Measurements from ENCODE around the gene STXBP4. TPM values are rescaled to one million over a fixed set of nuclear protein-coding genes. Genes with fewer than 3 reads are reported as not detected.

Gene STXBP4
- total RNA-seq, 1 experiment from 2014 or later: 12.0 TPM

GRCh38 chr17:54941285-54941684 is 27.3 kb upstream of the STXBP4 start (continued):
- TF ChIP-seq, protein P1, sequence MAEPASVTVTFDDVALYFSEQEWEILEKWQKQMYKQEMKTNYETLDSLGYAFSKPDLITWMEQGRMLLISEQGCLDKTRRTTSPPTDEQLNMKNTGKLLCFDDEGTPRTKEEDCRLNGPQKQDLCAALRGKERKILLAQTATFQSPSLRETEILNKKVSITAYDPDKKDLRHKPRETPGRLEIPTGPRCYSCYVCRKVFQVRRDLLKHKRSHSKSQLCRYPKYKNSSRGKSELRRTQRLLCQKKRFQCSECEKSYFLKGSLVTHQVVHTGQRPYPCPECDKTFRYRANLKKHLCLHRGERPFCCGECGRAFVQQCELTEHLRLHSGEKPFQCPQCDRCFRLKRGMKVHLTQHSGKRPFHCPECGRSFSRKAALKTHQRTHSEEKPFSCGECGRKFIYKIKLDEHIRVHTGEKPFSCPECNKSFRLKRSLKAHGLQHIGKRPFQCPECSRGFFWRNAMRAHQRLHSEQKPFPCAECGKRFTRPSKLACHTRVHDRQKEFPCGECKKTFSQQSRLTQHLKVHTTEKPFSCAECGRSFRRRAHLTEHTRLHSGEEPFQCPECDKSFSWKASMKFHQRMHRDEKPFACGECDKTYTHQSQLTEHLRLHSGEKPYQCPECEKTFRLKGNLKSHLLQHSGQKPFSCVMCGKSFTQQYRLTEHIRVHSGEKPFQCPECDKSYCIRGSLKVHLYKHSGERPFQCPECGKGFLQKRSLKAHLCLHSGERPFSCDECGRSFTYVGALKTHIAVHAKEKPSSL (CRISPR knock-in tag; conservative IDR thresholded peaks at IDR 0.05): no peak
- TF ChIP-seq ESRRA (CRISPR knock-in tag; IDR thresholded peaks at IDR 0.05; ENCODE audit: borderline replicate concordance) (no peak), ZNF671 (CRISPR knock-in tag; IDR thresholded peaks at IDR 0.05) (no peak), ZNF121 (CRISPR knock-in tag; IDR thresholded peaks at IDR 0.05) (no peak), ZNF263 (CRISPR knock-in tag; IDR thresholded peaks at IDR 0.05; ENCODE audit: low read depth) (no peak), SOX15 (CRISPR knock-in tag; IDR thresholded peaks at IDR 0.05) (no peak), ZNF423 (CRISPR knock-in tag; IDR thresholded peaks at IDR 0.05) (no peak), NFYB (CRISPR knock-in tag; conservative IDR thresholded peaks at IDR 0.05; ENCODE audit: low read depth) (no peak), ZNF219 (CRISPR knock-in tag; IDR thresholded peaks at IDR 0.05; ENCODE audit: borderline replicate concordance) (no peak), E2F4 (CRISPR knock-in tag; IDR thresholded peaks at IDR 0.05; ENCODE audit: borderline replicate concordance, low read depth) (no peak), NR3C1 (CRISPR knock-in tag; conservative IDR thresholded peaks at IDR 0.05; ENCODE audit: low read depth) (no peak), SMAD4 (CRISPR knock-in tag; IDR thresholded peaks at IDR 0.05) (no peak)
- TF ChIP-seq, protein P2, sequence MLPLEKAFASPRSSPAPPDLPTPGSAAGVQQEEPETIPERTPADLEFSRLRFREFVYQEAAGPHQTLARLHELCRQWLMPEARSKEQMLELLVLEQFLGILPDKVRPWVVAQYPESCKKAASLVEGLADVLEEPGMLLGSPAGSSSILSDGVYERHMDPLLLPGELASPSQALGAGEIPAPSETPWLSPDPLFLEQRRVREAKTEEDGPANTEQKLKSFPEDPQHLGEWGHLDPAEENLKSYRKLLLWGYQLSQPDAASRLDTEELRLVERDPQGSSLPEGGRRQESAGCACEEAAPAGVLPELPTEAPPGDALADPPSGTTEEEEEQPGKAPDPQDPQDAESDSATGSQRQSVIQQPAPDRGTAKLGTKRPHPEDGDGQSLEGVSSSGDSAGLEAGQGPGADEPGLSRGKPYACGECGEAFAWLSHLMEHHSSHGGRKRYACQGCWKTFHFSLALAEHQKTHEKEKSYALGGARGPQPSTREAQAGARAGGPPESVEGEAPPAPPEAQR (CRISPR knock-in tag; IDR thresholded peaks at IDR 0.05): no peak

GRCh38 chr17:54944796-54945195 is 23.8 kb upstream of the STXBP4 start:
- no peak overlapping the region for H3K27ac Mint-ChIP-seq
- no peak overlapping the region for H3K4me3 Mint-ChIP-seq
- ATAC-seq: no peak
- H3K9me3 Mint-ChIP-seq: no peaks in the 10 kb centered on the region
- H3K4me1 Mint-ChIP-seq: no peaks in the 10 kb centered on the region
- CTCF ChIA-PET: no interaction called here
- DNase-seq (ENCODE audit: low spot score): no peak
- H3K36me3 Mint-ChIP-seq: peaks cover 48% of the 10 kb centered on the region
- POLR2A ChIA-PET: no interaction called here
- no peaks in the 10 kb centered on the region for H3K27me3 Mint-ChIP-seq (ENCODE audit: low read depth)
- TF ChIP-seq, protein P3, sequence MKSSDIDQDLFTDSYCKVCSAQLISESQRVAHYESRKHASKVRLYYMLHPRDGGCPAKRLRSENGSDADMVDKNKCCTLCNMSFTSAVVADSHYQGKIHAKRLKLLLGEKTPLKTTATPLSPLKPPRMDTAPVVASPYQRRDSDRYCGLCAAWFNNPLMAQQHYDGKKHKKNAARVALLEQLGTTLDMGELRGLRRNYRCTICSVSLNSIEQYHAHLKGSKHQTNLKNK (CRISPR knock-in tag; IDR thresholded peaks at IDR 0.05): no peak
- TF ChIP-seq NFE2L1 (CRISPR knock-in tag; IDR thresholded peaks at IDR 0.05): no peak
- TF ChIP-seq IRF2 (CRISPR knock-in tag; IDR thresholded peaks at IDR 0.05; ENCODE audit: borderline replicate concordance, low read depth): no peak
- no peak for TF ChIP-seq SOX15 (CRISPR knock-in tag; IDR thresholded peaks at IDR 0.05)
- TF ChIP-seq, protein P4, sequence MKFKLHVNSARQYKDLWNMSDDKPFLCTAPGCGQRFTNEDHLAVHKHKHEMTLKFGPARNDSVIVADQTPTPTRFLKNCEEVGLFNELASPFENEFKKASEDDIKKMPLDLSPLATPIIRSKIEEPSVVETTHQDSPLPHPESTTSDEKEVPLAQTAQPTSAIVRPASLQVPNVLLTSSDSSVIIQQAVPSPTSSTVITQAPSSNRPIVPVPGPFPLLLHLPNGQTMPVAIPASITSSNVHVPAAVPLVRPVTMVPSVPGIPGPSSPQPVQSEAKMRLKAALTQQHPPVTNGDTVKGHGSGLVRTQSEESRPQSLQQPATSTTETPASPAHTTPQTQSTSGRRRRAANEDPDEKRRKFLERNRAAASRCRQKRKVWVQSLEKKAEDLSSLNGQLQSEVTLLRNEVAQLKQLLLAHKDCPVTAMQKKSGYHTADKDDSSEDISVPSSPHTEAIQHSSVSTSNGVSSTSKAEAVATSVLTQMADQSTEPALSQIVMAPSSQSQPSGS (CRISPR knock-in tag; IDR thresholded peaks at IDR 0.05; ENCODE audit: borderline replicate concordance, low read depth): no peak
- no peak for TF ChIP-seq NFYB (CRISPR knock-in tag; conservative IDR thresholded peaks at IDR 0.05; ENCODE audit: low read depth)
- TF ChIP-seq ZNF263 (CRISPR knock-in tag; IDR thresholded peaks at IDR 0.05; ENCODE audit: low read depth): no peak
- TF ChIP-seq CBFB (CRISPR knock-in tag; IDR thresholded peaks at IDR 0.05; ENCODE audit: low read depth): no peak
- no peak for TF ChIP-seq ZNF512 (CRISPR knock-in tag; IDR thresholded peaks at IDR 0.05; ENCODE audit: borderline replicate concordance)
- TF ChIP-seq KAT7 (CRISPR knock-in tag; IDR thresholded peaks at IDR 0.05; ENCODE audit: borderline replicate concordance): no peak
- TF ChIP-seq ZNF317 (CRISPR knock-in tag; IDR thresholded peaks at IDR 0.05; ENCODE audit: borderline replicate concordance, low read depth): no peak
- no peak for TF ChIP-seq CREM (CRISPR knock-in tag; IDR thresholded peaks at IDR 0.05)
- TF ChIP-seq, protein P5, sequence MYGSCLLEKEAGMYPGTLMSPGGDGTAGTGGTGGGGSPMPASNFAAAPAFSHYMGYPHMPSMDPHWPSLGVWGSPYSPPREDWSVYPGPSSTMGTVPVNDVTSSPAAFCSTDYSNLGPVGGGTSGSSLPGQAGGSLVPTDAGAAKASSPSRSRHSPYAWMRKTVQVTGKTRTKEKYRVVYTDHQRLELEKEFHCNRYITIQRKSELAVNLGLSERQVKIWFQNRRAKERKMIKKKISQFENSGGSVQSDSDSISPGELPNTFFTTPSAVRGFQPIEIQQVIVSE (CRISPR knock-in tag; IDR thresholded peaks at IDR 0.05; ENCODE audit: borderline replicate concordance): no peak
- TF ChIP-seq JUN (CRISPR knock-in tag; IDR thresholded peaks at IDR 0.05): no peak
- TF ChIP-seq, protein P6, sequence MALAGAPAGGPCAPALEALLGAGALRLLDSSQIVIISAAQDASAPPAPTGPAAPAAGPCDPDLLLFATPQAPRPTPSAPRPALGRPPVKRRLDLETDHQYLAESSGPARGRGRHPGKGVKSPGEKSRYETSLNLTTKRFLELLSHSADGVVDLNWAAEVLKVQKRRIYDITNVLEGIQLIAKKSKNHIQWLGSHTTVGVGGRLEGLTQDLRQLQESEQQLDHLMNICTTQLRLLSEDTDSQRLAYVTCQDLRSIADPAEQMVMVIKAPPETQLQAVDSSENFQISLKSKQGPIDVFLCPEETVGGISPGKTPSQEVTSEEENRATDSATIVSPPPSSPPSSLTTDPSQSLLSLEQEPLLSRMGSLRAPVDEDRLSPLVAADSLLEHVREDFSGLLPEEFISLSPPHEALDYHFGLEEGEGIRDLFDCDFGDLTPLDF (CRISPR knock-in tag; IDR thresholded peaks at IDR 0.05): no peak
- TF ChIP-seq TEAD4 (CRISPR knock-in tag; IDR thresholded peaks at IDR 0.05): no peak
- no peak for TF ChIP-seq ESRRA (CRISPR knock-in tag; IDR thresholded peaks at IDR 0.05; ENCODE audit: borderline replicate concordance)
- no peak for TF ChIP-seq SP1 (CRISPR knock-in tag; conservative IDR thresholded peaks at IDR 0.05)

All from WTC11 (cell line).